Effector memory CD8-positive, alpha-beta T cell (primary cell): ENCODE results near the gene VAV3.
A peak's percentile ranks its signal among the peaks of the same experiment; 100 is the strongest.
"Not testable (repeated sequence)": the region's sequence is repeated elsewhere in the genome, so short reads cannot be mapped to it uniquely, and the experiment has no call there.

ENCODE experiments used
- ATAC-seq: fragments of 150-1000 bp; cut with Tn5 transposase; replicated peaks from 2 replicates; pipeline ENCODE4 v1.10.0; 2021; ENCODE audit warnings: mild to moderate bottlenecking, moderate library complexity
- DNase-seq, 3 experiments: peaks; one replicate each; pipeline ENCODE4 v3.0.0; 2021
- H3K27ac Mint-ChIP-seq, 2 donors: one replicate each; pipeline ENCODE4 v1.8.0; 2022; ENCODE audit warnings: mild to moderate bottlenecking in 2 of 2, mixed read lengths in 2 of 2, moderate library complexity in 2 of 2
- H3K27me3 Mint-ChIP-seq, 2 donors: one replicate each; pipeline ENCODE4 v1.8.0; 2022; ENCODE audit warnings: mixed read lengths in 2 of 2
- H3K36me3 Mint-ChIP-seq: one replicate; pipeline ENCODE4 v1.8.0; 2022; ENCODE audit warnings: mild to moderate bottlenecking, moderate library complexity, mixed read lengths; ENCODE audit not compliant: insufficient read depth
- H3K4me1 Mint-ChIP-seq, 2 donors: one replicate each; pipeline ENCODE4 v1.8.0; 2022; ENCODE audit warnings: low read depth in 2 of 2, mixed read lengths in 2 of 2
- H3K4me3 Mint-ChIP-seq, 2 donors: one replicate each; pipeline ENCODE4 v1.8.0; 2022; ENCODE audit warnings: mild to moderate bottlenecking in 2 of 2, mixed read lengths in 2 of 2, moderate library complexity in 2 of 2
- H3K9me3 Mint-ChIP-seq, 2 donors: one replicate each; pipeline ENCODE4 v1.8.0; 2022; ENCODE audit warnings: mixed read lengths in 2 of 2

Gene VAV3

GRCh38 chr1:107914119-107914765 lies 50.7 kb downstream of the VAV3 start:
- Mint-ChIP-seq H3K36me3 (no peaks in the 10 kb centered on the region), H3K4me1 (peaks cover 15 to 56% of the 10 kb centered on the region in 2 donors), H3K27ac (no peak overlapping the region), H3K9me3 (no peaks in the 10 kb centered on the region), H3K4me3 (no peak overlapping the region), H3K27me3 (no peaks in the 10 kb centered on the region)
- ATAC-seq (no peak), DNase-seq (no peak)

GRCh38 chr1:107912656-107913055 lies 52.3 kb downstream of the VAV3 start:
- Mint-ChIP-seq H3K36me3 (no peaks in the 10 kb centered on the region), H3K27me3 (no peaks in the 10 kb centered on the region), H3K9me3 (no peaks in the 10 kb centered on the region), H3K4me3 (no peak overlapping the region), H3K27ac (peak overlapping the region in 1 of 2 donors; percentile 58), H3K4me1 (peaks cover 16 to 61% of the 10 kb centered on the region in 2 donors)
- no peak for DNase-seq
- no peak for ATAC-seq

DNA sequence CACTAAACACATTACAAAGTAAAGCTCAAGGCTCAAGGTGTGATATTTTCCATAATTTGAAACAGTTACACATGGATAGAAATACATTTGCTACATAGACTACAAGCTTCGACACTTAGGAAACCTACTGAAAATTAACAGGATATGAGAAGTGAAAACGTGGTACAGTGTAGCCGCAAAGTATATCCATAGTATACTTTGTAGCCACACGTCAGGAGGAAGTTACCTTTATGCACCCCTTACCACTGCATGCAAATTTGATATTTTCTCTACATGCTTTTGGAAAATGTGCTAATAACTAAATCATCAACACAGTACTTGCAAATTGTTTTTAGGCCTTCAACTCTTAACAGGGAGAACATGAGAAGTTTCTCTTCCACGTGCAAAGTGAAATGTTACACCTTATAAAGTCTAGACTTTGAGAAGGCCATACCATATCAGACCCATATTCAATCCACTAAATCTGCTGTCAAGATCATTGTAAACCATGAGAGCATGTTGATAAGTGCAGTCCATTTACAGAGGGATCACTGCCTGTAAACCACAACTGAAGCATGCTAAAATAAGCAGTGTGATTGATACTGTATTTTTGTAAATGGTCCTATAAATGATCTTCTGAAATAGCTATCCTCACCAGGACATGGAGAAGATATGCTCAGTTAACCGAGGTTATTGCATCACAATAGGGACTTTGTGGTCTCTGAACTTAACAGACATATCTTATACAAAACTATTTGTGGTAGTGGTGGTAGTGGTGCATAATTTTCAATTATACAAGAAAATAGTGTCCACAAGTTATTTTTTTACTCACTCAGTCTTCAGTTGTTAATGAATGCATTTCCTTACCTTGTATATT lies 64.7 kb downstream of the VAV3 start:
- Mint-ChIP-seq H3K4me3 (no peak overlapping the region), H3K4me1 (peaks cover 30 to 74% of the 10 kb centered on the region in 2 donors), H3K9me3 (no peaks in the 10 kb centered on the region), H3K27ac (peak overlapping the region in 1 of 2 donors; percentile 59), H3K36me3 (no peaks in the 10 kb centered on the region), H3K27me3 (no peaks in the 10 kb centered on the region)
- peak; percentile 20 for ATAC-seq
- DNase-seq, result no peak

GRCh38 chr1:107899655-107900054 lies 65.3 kb downstream of the VAV3 start:
- DNase-seq, result no peak
- Mint-ChIP-seq H3K4me1 (peaks cover 35 to 75% of the 10 kb centered on the region in 2 donors), H3K27ac (peak overlapping the region in 1 of 2 donors; percentile 59), H3K9me3 (no peaks in the 10 kb centered on the region), H3K4me3 (no peak overlapping the region), H3K27me3 (no peaks in the 10 kb centered on the region), H3K36me3 (no peaks in the 10 kb centered on the region)
- ATAC-seq, result no peak

- Mint-ChIP-seq H3K9me3 (no peaks in the 10 kb centered on the region), H3K4me3 (peak overlapping the region; percentile 23 to 66), H3K4me1 (peaks cover 26 to 67% of the 10 kb centered on the region in 2 donors), H3K27me3 (no peaks in the 10 kb centered on the region), H3K36me3 (no peaks in the 10 kb centered on the region), H3K27ac (peak overlapping the region; percentile 76 to 95)
- ATAC-seq (peak; percentile 81), DNase-seq (peak in 2 of 3 experiments; percentile 7 to 11)
Measured at GRCh38 chr1:107897438-107898345, 67.3 kb downstream of the VAV3 start.

GRCh38 chr1:107896936-107897335 lies 68.0 kb downstream of the VAV3 start:
- Mint-ChIP-seq H3K27ac (peak overlapping the region; percentile 76 to 95), H3K9me3 (no peaks in the 10 kb centered on the region), H3K4me1 (peaks cover 26 to 63% of the 10 kb centered on the region in 2 donors), H3K27me3 (no peaks in the 10 kb centered on the region), H3K4me3 (peak overlapping the region; percentile 23 to 66), H3K36me3 (no peaks in the 10 kb centered on the region)
- ATAC-seq (no peak), DNase-seq (no peak)

GRCh38 chr1:107896401-107896800 lies 68.6 kb downstream of the VAV3 start:
- DNase-seq (no peak), ATAC-seq (no peak)
- H3K4me3 Mint-ChIP-seq, result peak overlapping the region in 1 of 2 donors; percentile 47
- H3K27me3 Mint-ChIP-seq, result no peaks in the 10 kb centered on the region
- H3K4me1 Mint-ChIP-seq, result peaks cover 26 to 63% of the 10 kb centered on the region in 2 donors
- H3K9me3 Mint-ChIP-seq, result no peaks in the 10 kb centered on the region
- no peaks in the 10 kb centered on the region for H3K36me3 Mint-ChIP-seq
- peak overlapping the region; percentile 76 to 95 for H3K27ac Mint-ChIP-seq

DNA sequence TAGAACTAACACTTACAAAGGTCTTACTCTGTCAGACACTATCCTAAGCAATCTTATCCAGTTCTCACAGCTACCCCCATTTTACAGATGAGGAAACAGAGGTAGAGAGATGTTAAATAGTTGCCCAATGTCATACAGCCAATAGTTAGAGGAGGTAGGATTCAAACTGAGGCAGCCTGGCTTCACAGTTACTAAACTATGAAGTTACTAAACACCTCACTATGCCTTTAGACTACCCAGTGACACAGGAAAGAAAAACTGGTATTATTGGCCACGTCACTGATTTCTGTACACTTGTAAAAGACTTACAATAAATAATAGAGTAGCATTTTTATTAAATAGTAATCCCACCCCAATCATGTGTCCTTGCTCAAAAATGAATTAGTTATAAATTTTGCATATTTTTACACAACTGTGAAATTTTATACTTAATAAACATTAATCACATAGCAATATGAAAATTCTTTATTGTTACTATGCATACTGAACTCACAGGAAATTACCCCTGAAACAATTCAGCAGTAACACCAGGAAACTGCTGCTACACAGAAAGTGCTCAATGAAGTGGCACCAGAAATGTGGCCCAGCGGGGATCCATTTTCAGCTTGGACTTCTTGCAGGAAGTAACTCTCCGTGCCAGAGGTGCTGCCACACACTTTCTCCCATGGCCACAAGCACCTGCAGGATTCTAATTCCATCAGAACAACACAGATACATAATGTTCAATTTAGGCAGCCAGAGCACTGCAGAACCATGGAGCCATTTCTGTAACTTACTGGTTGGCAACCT lies 69.4 kb downstream of the VAV3 start:
- Mint-ChIP-seq H3K4me3 (peak overlapping the region in 1 of 2 donors; percentile 47), H3K27ac (peak overlapping the region; percentile 76 to 95), H3K4me1 (peaks cover 28 to 64% of the 10 kb centered on the region in 2 donors), H3K27me3 (no peaks in the 10 kb centered on the region), H3K9me3 (no peaks in the 10 kb centered on the region), H3K36me3 (no peaks in the 10 kb centered on the region)
- DNase-seq (peak in 1 of 3 experiments; percentile 5), ATAC-seq (no peak)

GRCh38 chr1:107894605-107895004 lies 70.4 kb downstream of the VAV3 start:
- Mint-ChIP-seq H3K4me3 (no peak overlapping the region), H3K36me3 (no peaks in the 10 kb centered on the region), H3K27me3 (no peaks in the 10 kb centered on the region), H3K9me3 (no peaks in the 10 kb centered on the region), H3K4me1 (peaks cover 22 to 57% of the 10 kb centered on the region in 2 donors), H3K27ac (peak overlapping the region; percentile 41 to 95)
- ATAC-seq, result no peak
- no peak for DNase-seq

GRCh38 chr1:107893350-107893749 lies 71.6 kb downstream of the VAV3 start:
- not testable (repeated sequence) for DNase-seq, H3K4me3 Mint-ChIP-seq, ATAC-seq, H3K27ac Mint-ChIP-seq, H3K27me3 Mint-ChIP-seq, H3K9me3 Mint-ChIP-seq, H3K36me3 Mint-ChIP-seq
- H3K4me1 Mint-ChIP-seq, result peaks cover 22 to 59% of the 10 kb centered on the region in 2 donors

DNA sequence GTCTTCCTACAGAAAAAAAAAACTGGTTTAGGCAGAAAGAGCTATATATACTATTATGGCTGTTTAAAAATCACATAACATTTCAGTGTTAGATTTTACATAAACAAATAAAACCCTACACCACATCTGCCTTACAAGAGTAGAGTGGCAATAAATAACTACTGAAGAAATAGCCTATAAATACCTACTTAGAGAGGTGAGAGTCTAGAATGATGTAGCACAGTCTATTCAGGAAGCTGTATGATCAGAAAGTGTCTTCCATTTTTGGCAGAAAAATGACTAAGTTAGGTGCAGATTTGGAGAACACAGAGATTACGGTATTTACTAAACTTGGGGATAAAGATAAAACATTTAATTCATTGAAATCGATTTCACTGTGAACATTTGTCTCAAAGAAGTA lies 75.5 kb downstream of the VAV3 start:
- ATAC-seq (no peak), DNase-seq (no peak)
- Mint-ChIP-seq H3K27ac (peak overlapping the region in 1 of 2 donors; percentile 3), H3K4me1 (peaks cover 8 to 31% of the 10 kb centered on the region in 2 donors), H3K9me3 (no peaks in the 10 kb centered on the region), H3K27me3 (no peaks in the 10 kb centered on the region), H3K36me3 (no peaks in the 10 kb centered on the region), H3K4me3 (no peak overlapping the region)

DNA sequence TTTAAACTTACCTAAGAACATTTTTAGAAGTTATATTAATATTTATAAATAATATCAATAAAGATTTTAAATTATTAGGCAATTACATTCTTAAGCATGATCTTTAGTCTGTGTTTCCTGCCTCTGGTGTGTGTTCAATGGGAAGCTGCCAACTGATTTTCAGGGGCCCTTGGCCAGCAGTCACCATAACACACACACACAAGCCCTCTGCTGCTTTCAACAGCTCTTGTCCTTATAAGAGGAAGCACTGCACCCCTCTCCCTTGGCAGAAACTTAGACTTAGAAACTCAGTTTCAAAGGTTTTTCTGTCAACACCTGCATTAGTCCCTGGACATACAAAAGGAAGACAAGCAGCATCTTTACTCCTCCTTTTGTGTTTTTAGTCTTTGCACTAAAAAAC lies 81.4 kb downstream of the VAV3 start:
- no peak overlapping the region for H3K4me3 Mint-ChIP-seq
- no peak overlapping the region for H3K27ac Mint-ChIP-seq
- no peaks in the 10 kb centered on the region for H3K9me3 Mint-ChIP-seq
- ATAC-seq (no peak), DNase-seq (no peak)
- H3K27me3 Mint-ChIP-seq, result no peaks in the 10 kb centered on the region
- no peaks in the 10 kb centered on the region for H3K36me3 Mint-ChIP-seq
- H3K4me1 Mint-ChIP-seq, result peaks cover 7 to 19% of the 10 kb centered on the region in 2 donors
